ENCODE measurements around the gene SLC35F2.
"Not testable (repeated sequence)": the region's sequence is repeated elsewhere in the genome, so short reads cannot be mapped to it uniquely, and the experiment has no call there.

SLC35F2 gene

GRCh38 chr11:107858217-107859070, at the start of gene SLC35F2:
Gene SLC35F2, minus strand, starts transcription at chr11:107858787. Its CDS starts 20 bp downstream, at chr11:107858767.
- peak; percentile 77 for DNase-seq (ENCODE audit: low spot score)

GRCh38 chr11:107908211-107908610, 49.6 kb upstream of the SLC35F2 start:
- no peak for DNase-seq (ENCODE audit: low spot score)

- peak; percentile 49 for DNase-seq (ENCODE audit: low spot score)
Observed at GRCh38 chr11:107898270-107898669, 39.7 kb upstream of the SLC35F2 start.

GRCh38 chr11:107882095-107882820, 23.7 kb upstream of the SLC35F2 start:
- no peak for DNase-seq (ENCODE audit: low spot score)

GRCh38 chr11:107881471-107881870, 22.9 kb upstream of the SLC35F2 start:
- DNase-seq (ENCODE audit: low spot score) = not testable (repeated sequence)

- DNase-seq (ENCODE audit: low spot score) = no peak
Observed at GRCh38 chr11:107876141-107876540, 17.6 kb upstream of the SLC35F2 start.

- DNase-seq (ENCODE audit: low spot score) = no peak
Observed at GRCh38 chr11:107864591-107864990, 6.0 kb upstream of the SLC35F2 start.

- no peak for DNase-seq (ENCODE audit: low spot score)
Observed at GRCh38 chr11:107860688-107861087, 2.1 kb upstream of the SLC35F2 start.

- not testable (repeated sequence) for DNase-seq (ENCODE audit: low spot score)
Observed at GRCh38 chr11:107860240-107860620, 1.6 kb upstream of the SLC35F2 start.

- DNase-seq (ENCODE audit: low spot score) = no peak
Observed at GRCh38 chr11:107859459-107860239, 1.1 kb upstream of the SLC35F2 start.

- DNase-seq (ENCODE audit: low spot score) = no peak
Observed at GRCh38 chr11:107857550-107858216, 904 bp downstream of the SLC35F2 start.

GRCh38 chr11:107856981-107857517, 1.5 kb downstream of the SLC35F2 start:
- peak; percentile 41 for DNase-seq (ENCODE audit: low spot score)

GRCh38 chr11:107856180-107856980, 2.2 kb downstream of the SLC35F2 start:
- DNase-seq (ENCODE audit: low spot score) = no peak

- DNase-seq (ENCODE audit: low spot score) = no peak
Observed at GRCh38 chr11:107853070-107853469, 5.5 kb downstream of the SLC35F2 start.

- DNase-seq (ENCODE audit: low spot score) = no peak
Observed at GRCh38 chr11:107851704-107852310, 6.8 kb downstream of the SLC35F2 start.

GRCh38 chr11:107849790-107850189, 8.8 kb downstream of the SLC35F2 start:
- peak; percentile 24 for DNase-seq (ENCODE audit: low spot score)

- no peak for DNase-seq (ENCODE audit: low spot score)
Observed at GRCh38 chr11:107848345-107848744, 10.2 kb downstream of the SLC35F2 start.

- DNase-seq (ENCODE audit: low spot score) = no peak
Observed at GRCh38 chr11:107847184-107847583, 11.4 kb downstream of the SLC35F2 start.

GRCh38 chr11:107844041-107844440, 14.5 kb downstream of the SLC35F2 start:
- no peak for DNase-seq (ENCODE audit: low spot score)

GRCh38 chr11:107842412-107843100, 16.0 kb downstream of the SLC35F2 start:
- DNase-seq (ENCODE audit: low spot score) = no peak
